BLaER1 (cell line): ENCODE results near the gene C1QL2.

Experiments used
- H3K27ac ChIP-seq: shearing (Covaris generic); formaldehyde crosslinking; 2 replicates; pipeline ENCODE4 v1.8.1; 2022
- H3K27me3 ChIP-seq: shearing (Covaris generic); formaldehyde crosslinking; 2 replicates; pipeline ENCODE4 v1.8.1; 2022
- H3K36me3 ChIP-seq: shearing (Covaris generic); formaldehyde crosslinking; 2 replicates; pipeline ENCODE4 v1.8.1; 2022
- H3K4me1 ChIP-seq: shearing (Covaris generic); formaldehyde crosslinking; 2 replicates; pipeline ENCODE4 v1.8.1; 2022
- H3K4me2 ChIP-seq: shearing (Covaris generic); formaldehyde crosslinking; 2 replicates; pipeline ENCODE4 v1.8.1; 2022
- H3K4me3 ChIP-seq: shearing (Covaris generic); formaldehyde crosslinking; 2 replicates; pipeline ENCODE4 v1.8.1; 2022
- H3K9ac ChIP-seq: shearing (Covaris generic); formaldehyde crosslinking; 2 replicates; pipeline ENCODE4 v1.8.1; 2022
- H3K9me3 ChIP-seq: shearing (Covaris generic); formaldehyde crosslinking; 2 replicates; pipeline ENCODE4 v1.8.1; 2022
- H4K20me1 ChIP-seq: shearing (Covaris generic); formaldehyde crosslinking; 2 replicates; pipeline ENCODE4 v1.8.1; 2022
- Cebpa-rat ChIP-seq: shearing (Covaris generic); IDR thresholded peaks from 2 replicates; pipeline ENCODE4 v1.8.1; 2022

The C1QL2 gene

GRCh38 chr2:119119076-119119785, 39.3 kb downstream of the C1QL2 start:
- Histone ChIP-seq H3K27ac (no peak overlapping the region), H4K20me1 (no peaks in the 10 kb centered on the region), H3K4me2 (no peak overlapping the region), H3K4me1 (no peaks in the 10 kb centered on the region), H3K36me3 (no peaks in the 10 kb centered on the region), H3K27me3 (no peaks in the 10 kb centered on the region), H3K9me3 (no peaks in the 10 kb centered on the region), H3K4me3 (no peak overlapping the region), H3K9ac (no peak overlapping the region)
- TF ChIP-seq Cebpa-rat = no peak

- no peak for TF ChIP-seq Cebpa-rat
- H3K36me3 ChIP-seq = no peaks in the 10 kb centered on the region
- H3K27ac ChIP-seq = no peak overlapping the region
- no peak overlapping the region for H3K4me3 ChIP-seq
- H3K27me3 ChIP-seq = no peaks in the 10 kb centered on the region
- H3K4me2 ChIP-seq = no peak overlapping the region
- H3K9ac ChIP-seq = no peak overlapping the region
- H3K9me3 ChIP-seq = no peaks in the 10 kb centered on the region
- H4K20me1 ChIP-seq = no peaks in the 10 kb centered on the region
- no peaks in the 10 kb centered on the region for H3K4me1 ChIP-seq
These were observed 40.4 kb downstream of the C1QL2 start for GRCh38 chr2:119117891-119118882.

GRCh38 chr2:119117408-119117807, 41.1 kb downstream of the C1QL2 start:
- Histone ChIP-seq H3K27ac (no peak overlapping the region), H3K27me3 (no peaks in the 10 kb centered on the region), H3K4me3 (no peak overlapping the region), H3K9me3 (no peaks in the 10 kb centered on the region), H3K4me2 (no peak overlapping the region), H3K36me3 (no peaks in the 10 kb centered on the region), H3K4me1 (no peaks in the 10 kb centered on the region), H4K20me1 (no peaks in the 10 kb centered on the region), H3K9ac (no peak overlapping the region)
- TF ChIP-seq Cebpa-rat = no peak

GRCh38 chr2:119116411-119117295, 41.9 kb downstream of the C1QL2 start:
- no peaks in the 10 kb centered on the region for H3K27me3 ChIP-seq
- H3K4me1 ChIP-seq = no peaks in the 10 kb centered on the region
- no peak overlapping the region for H3K4me3 ChIP-seq
- H3K9ac ChIP-seq = no peak overlapping the region
- 0 out of 2 replicates have a peak, but pooled peaks cover 4% of the 10 kb centered on the region for H3K9me3 ChIP-seq
- no peaks in the 10 kb centered on the region for H3K36me3 ChIP-seq
- TF ChIP-seq Cebpa-rat = no peak
- H3K27ac ChIP-seq = no peak overlapping the region
- no peak overlapping the region for H3K4me2 ChIP-seq
- H4K20me1 ChIP-seq = no peaks in the 10 kb centered on the region

- no peak for TF ChIP-seq Cebpa-rat
- Histone ChIP-seq H3K27ac (no peak overlapping the region), H3K27me3 (no peaks in the 10 kb centered on the region), H3K4me3 (no peak overlapping the region), H4K20me1 (no peaks in the 10 kb centered on the region), H3K4me1 (no peaks in the 10 kb centered on the region), H3K4me2 (no peak overlapping the region), H3K9ac (no peak overlapping the region), H3K9me3 (peaks cover 12% of the 10 kb centered on the region), H3K36me3 (no peaks in the 10 kb centered on the region)
These were observed 44.3 kb downstream of the C1QL2 start for GRCh38 chr2:119114266-119114665.

- H3K27me3 ChIP-seq = no peaks in the 10 kb centered on the region
These were observed 45.1 kb downstream of the C1QL2 start for GRCh38 chr2:119113489-119113770.

GRCh38 chr2:119112770-119113488, 45.6 kb downstream of the C1QL2 start:
- Histone ChIP-seq H3K4me2 (no peak overlapping the region), H3K9ac (no peak overlapping the region), H3K9me3 (peaks cover 12% of the 10 kb centered on the region), H4K20me1 (no peaks in the 10 kb centered on the region), H3K4me3 (no peak overlapping the region), H3K4me1 (no peaks in the 10 kb centered on the region), H3K27ac (no peak overlapping the region), H3K27me3 (no peaks in the 10 kb centered on the region), H3K36me3 (no peaks in the 10 kb centered on the region)
- no peak for TF ChIP-seq Cebpa-rat

More at GRCh38 chr2:119113489-119113770, 45.1 kb downstream of the C1QL2 start:
- Histone ChIP-seq H3K27ac (no peak overlapping the region), H3K36me3 (no peaks in the 10 kb centered on the region), H3K4me3 (no peak overlapping the region), H4K20me1 (no peaks in the 10 kb centered on the region), H3K4me1 (no peaks in the 10 kb centered on the region), H3K9me3 (peaks cover 12% of the 10 kb centered on the region), H3K9ac (no peak overlapping the region), H3K4me2 (no peak overlapping the region)
- no peak for TF ChIP-seq Cebpa-rat

GRCh38 chr2:119112230-119112629, 46.3 kb downstream of the C1QL2 start:
- no peaks in the 10 kb centered on the region for H3K27me3 ChIP-seq
- H3K27ac ChIP-seq = no peak overlapping the region
- TF ChIP-seq Cebpa-rat = no peak
- no peak overlapping the region for H3K4me3 ChIP-seq
- H3K4me1 ChIP-seq = no peaks in the 10 kb centered on the region
- H3K9ac ChIP-seq = no peak overlapping the region
- peaks cover 12% of the 10 kb centered on the region for H3K9me3 ChIP-seq
- no peaks in the 10 kb centered on the region for H3K36me3 ChIP-seq
- no peaks in the 10 kb centered on the region for H4K20me1 ChIP-seq
- no peak overlapping the region for H3K4me2 ChIP-seq
